K562 (cell line): Measurements from ENCODE around the gene PRPSAP1. TPM values are rescaled to one million over a fixed set of nuclear protein-coding genes. Genes with fewer than 3 reads are reported as not detected.

Source experiments
- ARID4B ChIP-seq: sonication (generic); formaldehyde crosslinking; IDR thresholded peaks from 2 replicates; pipeline ENCODE4 v1.8.0; 2022; ENCODE audit warnings: mild to moderate bottlenecking, missing genetic modification reagents
- COPS2 ChIP-seq: fragments of 450-650 bp; conservative IDR thresholded peaks from 2 replicates; pipeline ENCODE4 v1.6.1; 2016; ENCODE audit warnings: mild to moderate bottlenecking, moderate library complexity
- CTBP1 ChIP-seq: fragments of 450-650 bp; IDR thresholded peaks from 2 replicates; pipeline ENCODE4 v1.6.1; 2016; ENCODE audit warnings: borderline replicate concordance
- HNRNPL ChIP-seq: fragments of 200-400 bp; formaldehyde crosslinking; IDR thresholded peaks from 2 replicates; pipeline ENCODE4 v1.6.1; 2017; ENCODE audit warnings: low read depth, mild to moderate bottlenecking, low read length
- KDM1A ChIP-seq, 2 experiments: fragments of 450-650 bp; IDR thresholded peaks; 2 replicates each; pipeline ENCODE4 v1.6.1; 2016; ENCODE audit warnings: mild to moderate bottlenecking in 2 of 2
- KHSRP ChIP-seq: fragments of 450-650 bp; IDR thresholded peaks from 2 replicates; pipeline ENCODE4 v1.6.1; 2017
- MCM2 ChIP-seq: fragments of 450-650 bp; IDR thresholded peaks from 2 replicates; pipeline ENCODE4 v1.6.1; 2017; ENCODE audit warnings: low read depth, mild to moderate bottlenecking
- NCOA4 ChIP-seq: fragments of 450-650 bp; IDR thresholded peaks from 2 replicates; pipeline ENCODE4 v1.6.1; 2018; ENCODE audit warnings: mild to moderate bottlenecking; ENCODE audit not compliant: partially characterized antibody
- NR2C1 ChIP-seq, 2 experiments: fragments of 450-650 bp; IDR thresholded peaks; 2 replicates each; pipeline ENCODE4 v1.6.1; 2017; ENCODE audit warnings: mild to moderate bottlenecking in 2 of 2, antibody characterized with exemption in 1 of 2, inconsistent platforms in 1 of 2, missing compliant biosample characterization in 1 of 2, missing genetic modification characterization in 1 of 2
- POU5F1 ChIP-seq: fragments of 150-350 bp; IDR thresholded peaks from 2 replicates; pipeline ENCODE4 v1.6.1; 2014; ENCODE audit warnings: borderline replicate concordance, low read length, low read depth, mild to moderate bottlenecking; ENCODE audit not compliant: partially characterized antibody
- SMAD3 ChIP-seq: fragments of 450-650 bp; formaldehyde crosslinking; conservative IDR thresholded peaks from 2 replicates; pipeline ENCODE4 v1.4.0; 2020; ENCODE audit warnings: mild to moderate bottlenecking
- SUPT5H ChIP-seq: fragments of 450-650 bp; IDR thresholded peaks from 2 replicates; pipeline ENCODE4 v1.6.1; 2016
- XRCC5 ChIP-seq: fragments of 200-400 bp; formaldehyde crosslinking; IDR thresholded peaks from 2 replicates; pipeline ENCODE4 v1.6.1; 2017; ENCODE audit warnings: low read depth, mild to moderate bottlenecking, low read length
- ZBTB43 ChIP-seq: sonication (generic); formaldehyde crosslinking; IDR thresholded peaks from 2 replicates; pipeline ENCODE4 v1.8.0; 2023; ENCODE audit warnings: mild to moderate bottlenecking, missing genetic modification reagents
- ZFP30 ChIP-seq: fragments of 250-450 bp; sonication (Bioruptor Pico); IDR thresholded peaks from 2 replicates; pipeline ENCODE4 v1.8.0; 2022; ENCODE audit warnings: moderate library complexity, mild to moderate bottlenecking, inconsistent platforms, borderline replicate concordance
- ZNF12 ChIP-seq: sonication (generic); formaldehyde crosslinking; IDR thresholded peaks from 2 replicates; pipeline ENCODE4 v1.4.0; 2020; ENCODE audit warnings: mild to moderate bottlenecking, missing genetic modification reagents
- polyA plus RNA-seq, 8 experiments: library from polyadenylated mRNA; depleted of rRNA in 4 of 8; stranded (reverse) in 5 of 8; unstranded in 3 of 8; fragments of >200 nt; fragmentation: Nextera tagmentation in 2 of 8; fragmentation: Illumina TruSeq in 1 of 8; extraction: Ambion mirVana in 2 of 8; extraction: Trizol in 1 of 8; gene quantifications; 2 replicates each; pipeline versions ENCODE4 v1.2.1 to v1.2.3, GENCODE V29; 2011 to 2014; ENCODE audit warnings: inconsistent platforms in 1 of 8, missing spikeins in 1 of 8
- total RNA-seq, 7 experiments: library from RNA; depleted of rRNA in 6 of 7; stranded (reverse); fragments of >200 nt in 6 of 7; fragmentation: Illumina TruSeq in 2 of 7; extraction: Trizol in 2 of 7; gene quantifications; 2 replicates each; pipeline versions ENCODE4 v1.2.1 to v1.2.3, GENCODE V29; 2011 to 2021; ENCODE audit warnings: low replicate concordance in 1 of 7
- TF ChIP-seq, protein P1 (sequence below): sonication (generic); formaldehyde crosslinking; IDR thresholded peaks from 2 replicates; pipeline ENCODE4 v1.8.0; 2022; ENCODE audit warnings: missing genetic modification reagents, mild to moderate bottlenecking, moderate library complexity, borderline replicate concordance

The PRPSAP1 gene
- total and polyA plus RNA-seq, 9 of the 15 experiments (the other 6 are each of a cell fraction or from before 2014, with no cell fraction given), result 21.9 to 77.1 (median 40.8) TPM

GRCh38 chr17:76274112-76274956, 79.4 kb downstream of the PRPSAP1 start (continued):
- TF ChIP-seq NCOA4 (no peak), ARID4B (CRISPR knock-in tag) (no peak; the same call in 1 of the 2 replicates), XRCC5 (0 out of 2 replicates have a peak, but pooled peaks have one; percentile 1), CTBP1 (no peak), MCM2 (no peak), COPS2 (no peak), HNRNPL (no peak), POU5F1 (no peak), SUPT5H (no peak), SMAD3 (CRISPR knock-in tag) (no peak), KDM1A (IDR thresholded peaks at IDR 0.05) (peak in 1 of 2 experiments; percentile 43; a peak in 2 of 4 replicates), ZNF12 (no peak), ZFP30 (CRISPR knock-in tag) (no peak), KHSRP (no peak), ZBTB43 (CRISPR knock-in tag) (no peak), NR2C1 (IDR thresholded peaks at IDR 0.05) (no peak), NR2C1 (tag; IDR thresholded peaks at IDR 0.05) (no peak)
- TF ChIP-seq, protein P1, sequence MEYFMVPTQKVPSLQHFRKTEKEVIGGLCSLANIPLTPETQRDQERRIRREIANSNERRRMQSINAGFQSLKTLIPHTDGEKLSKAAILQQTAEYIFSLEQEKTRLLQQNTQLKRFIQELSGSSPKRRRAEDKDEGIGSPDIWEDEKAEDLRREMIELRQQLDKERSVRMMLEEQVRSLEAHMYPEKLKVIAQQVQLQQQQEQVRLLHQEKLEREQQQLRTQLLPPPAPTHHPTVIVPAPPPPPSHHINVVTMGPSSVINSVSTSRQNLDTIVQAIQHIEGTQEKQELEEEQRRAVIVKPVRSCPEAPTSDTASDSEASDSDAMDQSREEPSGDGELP (CRISPR knock-in tag), result peak; percentile 29; the same call in 1 of the 2 replicates
